HG03039 (cell line): ENCODE measurements around the gene SPAG4.

ENCODE experiments used
- ATAC-seq: cut with Tn5 transposase; IDR thresholded peaks from one replicate; pipeline ENCODE4 v1.9.1; 2021; ENCODE audit warnings: mild to moderate bottlenecking, moderate library complexity; ENCODE audit not compliant: unreplicated experiment

The SPAG4 gene

DNA sequence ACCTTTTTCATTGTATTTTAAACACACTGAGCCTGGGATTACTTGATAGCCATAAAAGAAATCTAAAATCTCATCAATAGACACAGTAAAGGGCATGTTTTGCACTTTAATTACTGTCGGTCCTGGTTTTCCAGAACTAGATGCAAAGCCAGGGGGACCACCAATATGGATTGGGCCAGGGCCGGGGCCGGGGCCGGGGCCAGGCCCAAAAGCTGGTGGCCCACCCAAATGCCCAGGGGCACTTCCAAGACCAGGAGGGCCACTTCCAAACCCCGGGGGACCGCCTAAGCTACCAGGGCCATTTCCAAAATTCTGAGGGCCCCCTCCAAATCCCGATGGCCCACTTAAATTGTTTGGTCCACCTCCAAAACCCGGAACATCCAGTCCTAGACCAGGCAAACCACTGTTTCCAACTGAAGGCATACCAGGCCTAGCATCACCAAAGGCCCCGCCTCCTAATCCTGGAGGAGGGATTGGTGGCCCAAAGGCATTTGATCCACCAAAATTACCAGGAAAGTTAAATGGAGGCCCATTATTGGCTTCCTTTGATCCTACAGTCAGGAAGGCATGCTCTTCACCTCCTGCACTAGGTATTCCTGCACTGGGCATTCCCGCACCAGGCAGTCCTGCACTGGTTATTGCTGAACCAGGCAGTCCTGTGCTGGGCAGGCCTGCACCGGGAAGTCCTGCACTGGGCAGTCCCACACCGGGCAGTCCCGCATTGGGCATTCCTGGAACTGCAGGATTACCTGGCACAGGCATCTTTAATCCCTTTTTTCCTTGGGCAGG is 37.2 kb downstream of the SPAG4 start:
- no peak for ATAC-seq

- ATAC-seq: no peak
Measured at GRCh38 chr20:35653430-35653734, 37.8 kb downstream of the SPAG4 start.

GRCh38 chr20:35653893-35654292 is 38.3 kb downstream of the SPAG4 start:
- ATAC-seq: no peak

GRCh38 chr20:35654415-35654814 is 38.8 kb downstream of the SPAG4 start:
- no peak for ATAC-seq

DNA sequence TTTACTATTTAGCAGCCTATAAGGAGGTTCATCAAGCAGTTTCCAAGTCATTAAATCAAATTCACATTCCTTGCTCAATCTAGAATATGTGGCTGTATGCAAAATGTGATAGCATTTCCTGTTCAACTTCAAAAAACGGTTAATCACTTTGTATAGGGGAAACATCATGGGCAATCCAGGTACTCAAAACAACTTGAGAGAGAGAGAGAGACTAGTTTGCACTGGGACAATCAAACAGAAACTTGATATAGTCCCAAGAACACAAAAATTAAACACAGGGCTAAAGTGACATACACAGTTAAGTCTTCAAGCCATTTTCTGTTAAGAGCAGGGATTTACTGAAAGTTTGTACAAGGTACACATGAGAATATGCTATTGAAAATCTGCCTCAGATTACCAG is 41.6 kb downstream of the SPAG4 start:
- ATAC-seq: no peak

DNA sequence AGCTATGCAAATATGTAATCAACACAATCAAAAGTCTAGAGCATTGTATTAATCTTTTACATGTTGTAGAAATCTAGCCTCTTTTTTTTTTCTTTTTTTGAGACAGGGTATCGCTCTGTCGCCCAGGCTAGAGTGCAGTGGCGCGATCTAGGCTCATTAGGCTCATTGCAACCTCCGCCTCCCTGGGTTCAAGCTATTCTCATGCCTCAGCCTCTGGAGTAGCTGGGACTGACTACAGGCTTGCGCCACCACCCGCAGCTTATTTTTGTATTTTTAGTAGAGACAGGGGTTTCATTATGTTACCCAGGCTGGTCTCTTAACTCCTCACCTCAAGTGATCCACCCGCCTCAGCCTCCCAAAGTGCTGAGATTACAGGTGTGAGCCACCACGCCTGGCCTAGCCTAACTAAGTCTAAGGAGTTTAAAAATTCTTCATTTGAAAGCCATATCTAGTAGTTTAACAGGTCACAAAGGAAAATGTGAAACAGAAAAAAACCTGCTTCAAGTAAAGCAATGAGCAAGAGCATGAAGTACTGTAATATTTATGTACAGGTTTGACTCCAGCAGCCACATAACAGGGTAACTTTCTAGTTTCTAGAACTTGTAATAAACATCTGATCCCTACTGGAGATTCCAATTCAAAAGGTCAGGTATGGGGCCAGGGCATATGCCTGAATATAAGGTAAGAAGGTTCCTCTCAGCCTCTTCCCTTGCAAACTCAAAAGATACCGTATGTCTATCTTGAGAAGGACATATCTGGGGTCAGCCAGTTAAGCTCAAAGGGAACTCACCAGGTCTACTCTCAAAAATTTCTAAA is 44.7 kb downstream of the SPAG4 start:
- ATAC-seq: no peak

DNA sequence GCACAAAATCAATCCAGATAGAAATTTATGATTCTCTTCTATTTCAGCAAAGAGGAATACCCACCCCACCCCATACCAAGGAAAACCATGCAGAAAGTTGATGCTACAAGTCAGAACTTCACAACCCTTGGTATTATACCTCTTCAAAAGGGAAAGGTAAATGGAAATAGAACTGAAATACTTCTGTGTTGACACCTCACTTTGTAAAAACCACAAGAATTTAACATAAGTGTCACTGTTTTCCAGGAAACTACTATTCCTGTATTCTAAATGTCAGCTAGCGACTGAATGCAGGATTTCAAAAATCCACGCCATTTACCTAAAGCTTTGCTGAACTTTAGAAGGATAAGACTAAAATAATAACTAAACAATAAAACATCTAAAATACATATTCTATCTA is 45.4 kb downstream of the SPAG4 start:
- no peak for ATAC-seq

DNA sequence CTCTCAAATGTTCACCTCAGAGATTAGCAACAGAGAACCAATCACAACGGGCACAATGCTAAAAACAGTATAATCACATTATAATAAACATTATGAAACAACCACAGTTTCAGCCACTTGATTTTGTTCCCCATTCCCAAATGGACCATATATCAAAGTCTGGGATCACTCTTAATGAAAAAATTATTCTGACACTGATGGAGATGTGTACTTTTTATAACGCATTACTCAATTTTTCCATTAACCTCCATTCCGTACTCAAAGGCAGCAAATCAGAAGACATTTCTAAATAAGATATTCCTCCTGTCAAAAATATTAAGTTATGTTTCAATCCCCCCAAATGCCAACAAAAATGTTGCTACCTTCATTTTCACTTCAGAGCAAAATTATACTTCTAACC is 46.3 kb downstream of the SPAG4 start:
- ATAC-seq: no peak

GRCh38 chr20:35662551-35662950 is 46.9 kb downstream of the SPAG4 start:
- ATAC-seq: no peak

DNA sequence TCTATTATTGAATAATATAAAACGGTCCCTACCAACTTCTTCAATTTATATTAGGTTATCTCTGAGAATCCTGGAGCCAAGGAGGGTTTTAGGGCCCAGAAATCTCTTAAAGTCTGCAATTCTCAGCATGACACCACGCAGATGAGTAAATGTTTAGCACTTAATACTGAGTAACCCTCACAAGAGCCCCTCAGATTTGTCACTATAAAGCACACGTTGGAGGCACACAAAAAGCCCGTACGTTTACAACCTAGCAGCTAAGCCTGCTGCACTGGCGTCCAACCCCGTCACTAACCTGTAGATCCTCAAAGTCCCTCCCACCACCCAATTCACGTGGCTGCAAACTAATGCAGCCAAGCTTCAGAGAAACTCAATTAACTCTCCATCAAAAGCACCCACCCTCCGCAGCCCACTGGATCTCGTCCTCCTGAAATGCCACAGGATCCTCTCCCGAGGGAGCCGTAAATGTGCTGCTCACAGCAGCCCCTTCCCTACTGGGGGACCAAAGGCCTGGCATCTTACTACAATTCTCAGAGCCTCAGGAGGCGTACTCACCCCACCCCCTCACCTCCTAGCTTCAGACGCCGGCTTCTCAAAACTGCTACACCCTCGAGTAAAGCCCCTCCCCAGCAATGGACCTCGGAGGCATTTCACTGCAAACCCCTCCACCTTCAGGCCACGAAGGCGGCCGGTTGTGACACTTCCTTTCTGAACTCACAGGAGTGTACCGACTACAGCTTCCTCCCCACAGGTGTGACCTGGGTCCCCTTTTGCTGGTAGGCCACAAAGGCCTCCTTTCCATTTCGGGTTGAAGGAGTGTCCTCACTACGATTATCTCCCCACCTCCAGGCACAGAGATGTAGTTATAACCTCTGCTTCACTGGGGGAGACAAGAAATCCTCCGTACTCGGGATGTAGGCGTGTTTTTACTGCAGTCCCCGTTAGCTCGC is 48.2 kb downstream of the SPAG4 start:
- peak; percentile 21 for ATAC-seq

DNA sequence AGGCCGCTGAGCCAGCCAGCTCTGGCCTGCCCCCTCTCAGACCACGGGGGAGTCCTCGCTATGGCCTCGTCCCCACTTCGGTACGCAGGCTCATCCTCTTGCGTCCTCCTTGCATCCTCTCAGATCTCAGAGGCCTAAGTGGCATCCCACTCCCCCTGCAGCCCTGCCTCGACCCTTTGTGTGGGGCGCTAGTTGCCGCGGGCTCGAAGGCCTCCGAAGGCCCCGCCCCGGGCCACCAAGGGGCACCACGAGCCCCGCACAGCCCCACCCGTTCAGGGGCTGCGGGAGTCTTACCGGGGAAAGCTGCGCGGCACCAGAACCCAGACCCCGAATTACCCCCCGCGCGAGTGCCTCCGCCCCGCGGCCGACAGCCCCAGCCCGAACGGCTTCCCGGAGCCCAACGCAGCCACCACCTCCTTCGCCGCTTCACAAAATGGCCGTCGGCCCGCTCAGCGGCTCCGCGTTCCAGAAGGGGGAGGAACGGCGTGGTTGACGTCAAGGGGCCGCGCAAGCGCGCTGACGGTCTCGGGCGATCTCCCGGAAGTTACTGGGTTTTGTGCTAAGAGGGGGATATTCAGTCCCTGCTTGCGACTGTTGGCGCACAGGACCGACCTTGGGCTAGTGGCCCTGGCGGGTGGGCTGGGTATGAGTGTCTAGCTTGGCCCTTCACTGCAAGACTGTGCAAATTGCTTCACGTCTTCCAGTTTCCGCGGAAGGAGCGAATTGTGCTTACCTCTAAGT is 49.0 kb downstream of the SPAG4 start, which contains the start of the genes CPNE1 and RBM12:
TSS of gene CPNE1 (minus strand) at position 435 of the 741 bp plus-strand sequence. CDS start 31,977 bp downstream, outside the sequence.
TSS of gene RBM12 (minus strand) at position 435 of the 741 bp plus-strand sequence. CDS start 9,578 bp downstream, outside the sequence.
- peak; percentile 69 for ATAC-seq

DNA sequence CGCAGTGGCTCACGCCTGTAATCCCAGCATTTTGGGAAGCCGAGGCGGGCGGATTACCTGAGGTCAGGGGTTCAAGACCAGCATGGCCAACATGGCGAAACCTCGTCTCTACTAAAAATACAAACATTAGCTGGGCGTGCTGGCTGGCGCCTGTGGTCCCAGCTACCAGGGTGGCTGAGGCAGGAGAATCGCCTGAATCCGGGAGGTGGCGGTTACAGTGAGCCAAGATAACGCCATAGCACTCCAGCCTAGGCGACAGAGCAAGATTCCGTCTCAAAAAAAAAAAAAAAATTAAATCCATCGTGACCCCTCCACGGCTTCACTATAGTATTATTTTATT is 50.3 kb downstream of the SPAG4 start:
- no peak for ATAC-seq

DNA sequence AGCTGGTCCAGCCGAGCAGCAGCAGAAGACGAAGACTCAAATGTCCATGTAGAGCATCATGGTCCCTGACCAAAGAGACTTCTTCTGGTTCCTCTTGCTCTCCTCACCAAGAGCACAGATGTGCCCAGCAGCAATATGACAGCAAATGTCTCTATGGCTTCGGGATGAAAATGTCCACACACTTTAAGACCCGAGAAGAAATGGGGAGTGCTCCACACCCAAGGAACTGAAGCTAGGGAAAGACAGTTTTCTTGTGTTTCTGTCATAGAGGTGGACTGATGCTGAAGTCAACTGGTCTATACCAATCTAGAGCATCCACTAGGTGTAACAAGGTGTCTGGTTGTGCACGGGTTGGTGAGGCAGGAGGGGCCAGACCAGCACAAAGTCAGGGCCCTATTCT is 53.6 kb downstream of the SPAG4 start:
- ATAC-seq: no peak

- ATAC-seq: no peak
Measured at GRCh38 chr20:35669681-35670080, 54.1 kb downstream of the SPAG4 start.
